ENCODE data around the gene SLC44A5.

The SLC44A5 gene

DNA sequence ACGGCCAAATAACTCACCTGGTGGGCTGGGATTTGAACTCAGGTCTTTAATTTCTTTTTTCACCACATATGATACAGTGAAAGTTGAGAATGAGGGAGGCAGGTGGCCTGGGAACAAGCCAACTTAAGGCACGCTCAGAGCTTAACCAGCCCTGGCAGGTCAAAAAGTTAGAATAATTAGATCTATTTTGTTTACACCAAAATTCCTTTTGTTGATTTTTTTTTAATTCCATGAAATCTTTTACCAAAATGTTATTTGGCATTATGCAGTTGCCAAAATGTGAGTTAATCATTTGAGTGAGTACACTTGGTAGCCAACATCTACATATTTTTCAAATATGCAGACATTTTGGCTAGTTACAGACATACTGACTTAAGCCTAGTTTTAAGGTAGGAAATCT lies 439.9 kb downstream of the SLC44A5 start:
- no peak for DNase-seq

DNA sequence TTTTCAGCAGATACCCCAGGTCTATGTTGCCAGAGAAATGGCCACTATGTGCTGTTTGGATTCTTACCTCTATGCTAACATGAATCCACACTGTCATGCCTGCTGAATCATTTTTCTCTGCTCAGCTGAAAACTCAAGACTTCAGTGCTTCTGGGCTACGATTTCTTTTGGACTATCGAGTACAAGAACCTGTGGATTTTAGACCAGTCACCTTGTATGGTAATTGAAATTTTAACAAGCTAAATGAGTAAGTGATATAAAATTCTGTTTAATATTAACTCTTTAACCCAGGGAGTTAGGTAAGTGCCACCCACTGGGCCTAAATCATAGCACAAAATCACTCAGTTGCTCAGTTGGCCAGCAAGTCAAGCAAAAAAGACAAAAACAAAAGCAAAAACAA lies 440.9 kb downstream of the SLC44A5 start:
- no peak for DNase-seq

DNA sequence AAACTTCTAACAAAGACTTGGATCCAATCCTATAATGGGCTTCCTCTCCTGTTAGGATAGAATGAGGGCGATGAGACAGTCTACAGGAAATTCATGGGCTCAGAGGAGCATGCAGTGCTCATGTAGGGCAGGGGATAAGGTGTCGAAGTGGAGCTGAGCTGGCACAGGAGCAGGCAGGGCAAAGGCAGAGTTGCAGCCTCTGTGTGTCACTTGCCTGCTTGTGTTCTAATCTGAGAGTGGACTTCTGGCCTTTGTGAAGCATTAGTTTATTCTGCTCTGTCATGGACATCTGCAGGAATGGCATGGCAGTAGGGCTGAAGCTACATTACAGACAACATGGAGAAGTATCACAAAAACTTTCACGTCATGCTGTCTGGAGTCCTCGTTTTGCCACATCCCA lies 444.1 kb downstream of the SLC44A5 start:
- DNase-seq = no peak

DNA sequence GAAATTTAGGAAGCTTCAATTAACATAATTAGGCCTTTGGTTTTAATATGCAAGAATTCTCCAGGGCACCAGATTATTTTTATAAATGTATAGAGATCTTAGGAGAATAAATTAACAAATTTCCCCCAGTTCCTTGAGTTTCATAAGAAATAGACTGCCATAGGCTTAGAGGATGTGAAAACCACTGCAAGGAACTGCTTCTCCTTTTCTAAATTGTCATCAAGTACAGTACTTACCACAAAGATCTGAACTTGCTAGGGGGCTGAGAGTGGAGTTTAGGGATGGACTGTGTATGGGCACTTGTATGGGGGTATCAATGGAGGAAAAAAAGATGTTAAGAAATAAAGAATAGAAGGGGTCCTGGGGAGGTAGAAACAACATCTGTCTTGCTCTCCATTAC lies 445.6 kb downstream of the SLC44A5 start:
- no peak for DNase-seq

DNA sequence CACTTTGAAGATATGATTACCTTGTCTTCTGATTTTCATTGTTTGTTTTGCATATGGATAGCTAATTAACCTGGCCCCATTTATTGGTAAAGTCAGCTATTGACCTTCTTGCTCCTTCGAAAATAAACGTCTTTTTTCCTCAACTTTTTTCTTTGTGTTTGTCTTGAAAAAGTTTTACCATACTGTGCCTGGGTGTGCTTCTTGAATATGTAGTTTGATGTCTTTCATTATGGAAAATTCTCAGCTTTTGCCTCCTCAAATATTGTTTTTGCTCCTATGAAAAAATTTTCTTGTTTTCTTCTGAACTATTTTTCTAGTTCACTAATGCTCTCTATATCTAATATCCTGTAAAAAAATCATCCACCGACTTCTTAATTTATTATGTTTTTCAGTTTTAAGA lies 451.8 kb downstream of the SLC44A5 start:
- no peak for DNase-seq

Measured in activated T-cell treated with anti-CD3 and anti-CD28 coated beads, Interleukin-2, amount 50 U/mL, for 1 hour (primary cell).